GM12878 (cell line): Measurements from ENCODE around the gene MAST4. TPM values are rescaled to one million over a fixed set of nuclear protein-coding genes. Genes with fewer than 3 reads are reported as not detected.
A peak's percentile ranks its signal among the peaks of the same experiment; 100 is the strongest.

Experiments
- CEBPZ ChIP-seq: fragments of 150-350 bp; IDR thresholded peaks from 2 replicates; pipeline ENCODE4 v1.6.1; 2016; ENCODE audit warnings: low read depth, low read length
- CREM ChIP-seq: IDR thresholded peaks from 2 replicates; pipeline ENCODE4 v1.6.1; 2014; ENCODE audit warnings: antibody characterized with exemption, low read depth
- HCFC1 ChIP-seq: fragments of 150-350 bp; IDR thresholded peaks from 2 replicates; pipeline ENCODE4 v1.6.1; 2014; ENCODE audit warnings: low read length
- HDAC6 ChIP-seq: fragments of 200-600 bp; sonication (generic); IDR thresholded peaks from one replicate; pipeline ENCODE4 v1.8.0; 2017; ENCODE audit warnings: antibody characterized with exemption; ENCODE audit not compliant: unreplicated experiment
- HSF1 ChIP-seq: fragments of 150-350 bp; IDR thresholded peaks from 2 replicates; pipeline ENCODE4 v1.6.1; 2014; ENCODE audit warnings: mild to moderate bottlenecking, low read depth, low read length
- IRF3 ChIP-seq: fragments of 450-650 bp; IDR thresholded peaks from 2 replicates; pipeline ENCODE4 v1.6.1; 2014; ENCODE audit warnings: mild to moderate bottlenecking
- JUNB ChIP-seq: IDR thresholded peaks from 2 replicates; pipeline ENCODE4 v1.6.1; 2016; ENCODE audit warnings: antibody characterized with exemption, mild to moderate bottlenecking
- JUND ChIP-seq: IDR thresholded peaks from 2 replicates; pipeline ENCODE4 v1.6.1; 2012; ENCODE audit warnings: low read depth, mild to moderate bottlenecking, low read length, improper control_type of control experiment, moderate library complexity
- KAT2A ChIP-seq: conservative IDR thresholded peaks from 2 replicates; pipeline ENCODE4 v1.6.1; 2011; ENCODE audit warnings: low read depth, low read length; ENCODE audit not compliant: control insufficient read depth
- MLLT1 ChIP-seq: fragments of 450-650 bp; IDR thresholded peaks from 2 replicates; pipeline ENCODE4 v1.6.1; 2016; ENCODE audit warnings: mild to moderate bottlenecking
- PRDM15 ChIP-seq: fragments of 450-650 bp; formaldehyde crosslinking; IDR thresholded peaks from 2 replicates; pipeline ENCODE4 v1.4.0; 2020; ENCODE audit warnings: mild to moderate bottlenecking, moderate library complexity
- SIX5 ChIP-seq: IDR thresholded peaks from 2 replicates; pipeline ENCODE4 v1.6.1; 2011; ENCODE audit warnings: mild to moderate bottlenecking, low read depth, low read length, moderate library complexity; ENCODE audit not compliant: severe bottlenecking
- SREBF1 ChIP-seq: IDR thresholded peaks from 2 replicates; pipeline ENCODE4 v1.6.1; 2012; ENCODE audit warnings: mild to moderate bottlenecking, low read length
- SUPT20H ChIP-seq: IDR thresholded peaks from 2 replicates; pipeline ENCODE4 v1.6.1; 2011; ENCODE audit warnings: low read depth, mild to moderate bottlenecking, low read length, moderate library complexity, borderline replicate concordance; ENCODE audit not compliant: control insufficient read depth
- polyA plus RNA-seq, 11 experiments: library from polyadenylated mRNA; depleted of rRNA in 4 of 11; unstranded in 6 of 11; stranded (reverse) in 5 of 11; fragments of >200 nt; fragmentation: Nextera tagmentation in 4 of 11; fragmentation: Illumina TruSeq in 1 of 11; extraction: Ambion mirVana in 4 of 11; extraction: Trizol in 1 of 11; gene quantifications; 1 replicate in 1 of 11; 2 replicates in 10 of 11; pipeline versions ENCODE4 v1.2.1 to v1.2.3, GENCODE V29; 2011 to 2016; ENCODE audit warnings: inconsistent platforms in 2 of 11, missing spikeins in 2 of 11, low read depth in 1 of 11
- total RNA-seq, 4 experiments: library from RNA; depleted of rRNA in 3 of 4; stranded (reverse); fragments of >200 nt in 3 of 4; fragmentation: Illumina TruSeq in 1 of 4; extraction: Trizol in 1 of 4; gene quantifications; 2 replicates each; pipeline versions ENCODE4 v1.2.1 to v1.2.3, GENCODE V29; 2013 to 2021

Gene MAST4
- total and polyA plus RNA-seq, 10 of the 15 experiments (the other 5 are each of a cell fraction or from before 2014, with no cell fraction given), result 0.02 to 1.6 (median 0.29) TPM; not detected in 1

- no peak for TF ChIP-seq HSF1
- no peak for TF ChIP-seq KAT2A
- no peak for TF ChIP-seq PRDM15 (CRISPR knock-in tag)
- TF ChIP-seq SUPT20H, result no peak
- TF ChIP-seq JUND, result no peak
- TF ChIP-seq HCFC1, result no peak
- peak; percentile 52; the same call in 1 of the 2 replicates for TF ChIP-seq CREM
- TF ChIP-seq CEBPZ, result no peak
- TF ChIP-seq SIX5, result no peak
- no peak for TF ChIP-seq SREBF1
- TF ChIP-seq JUNB, result peak; percentile 53
- TF ChIP-seq MLLT1, result no peak
- TF ChIP-seq IRF3, result no peak
- no peak for TF ChIP-seq HDAC6
Measured at GRCh38 chr5:66639037-66639436, 42.8 kb downstream of the MAST4 start (continued).
